ENCODE data around the gene FARS2.

FARS2 gene

DNA sequence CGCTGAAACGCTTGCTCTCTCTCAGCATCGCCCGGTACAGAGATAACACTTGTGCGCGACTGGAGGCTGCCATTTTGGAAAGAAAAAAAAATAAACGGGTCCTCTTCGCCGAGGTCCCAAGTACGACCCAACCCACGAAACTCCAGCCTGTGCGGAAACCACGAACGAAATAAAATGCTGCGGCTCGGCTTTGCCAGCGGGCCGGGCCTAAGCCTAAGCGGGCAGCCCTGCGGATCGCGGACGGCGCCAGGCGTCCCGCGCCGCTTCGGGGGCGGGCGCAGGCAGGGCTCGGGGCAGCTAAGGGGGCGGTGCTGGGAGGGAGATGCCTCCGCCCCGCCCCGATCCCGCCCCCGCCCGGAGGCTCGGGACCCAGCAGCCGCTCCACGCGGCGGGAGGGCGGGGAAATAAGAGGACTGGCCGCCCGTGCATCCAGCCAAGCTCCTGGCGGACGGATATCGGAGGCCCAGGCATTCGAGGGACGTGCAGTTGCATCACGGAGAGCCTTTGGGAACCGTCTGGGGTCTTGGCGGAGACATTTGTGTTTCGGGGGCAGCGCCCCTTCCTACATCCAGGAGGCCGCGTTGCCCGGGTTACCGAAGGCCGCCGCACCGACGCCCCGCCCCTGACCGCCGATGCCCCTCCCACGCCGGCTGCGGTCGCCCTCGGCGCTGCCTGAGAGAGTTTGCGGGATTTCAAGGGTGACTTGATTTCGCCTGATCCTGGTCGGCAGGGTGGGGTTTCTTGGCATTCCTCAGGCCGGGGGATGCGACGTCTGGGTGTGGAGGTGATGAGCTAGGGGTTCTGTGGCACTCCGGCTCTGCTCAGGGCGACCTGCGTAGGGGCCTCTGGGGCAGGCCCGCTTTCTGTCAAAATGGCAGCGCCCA lies at the start of gene FARS2, which contains the start of gene LYRM4:
TSS of gene FARS2 (plus strand) at position 853 of the 884 bp plus-strand sequence.
TSS of gene LYRM4 (minus strand) at position 290 of the 884 bp plus-strand sequence. CDS start at position 73, 217 bp downstream.
- Histone ChIP-seq H3K9ac (ENCODE audit: low read length) (peak within 1 kb of the TSS; percentile 94), H3K4me3 (ENCODE audit: low read length) (peak within 1 kb of the TSS; percentile 95), H3K4me1 (ENCODE audit: control insufficient read depth, low read depth, low read length) (no peaks in the 10 kb centered on the region), H3K27ac (ENCODE audit: low read length) (peak within 1 kb of the TSS; percentile 97), H3K36me3 (ENCODE audit: control insufficient read depth, low read depth, low read length) (peaks cover 4% of the 10 kb centered on the region), H3K9me3 (ENCODE audit: control insufficient read depth, low read depth, low read length) (no peaks in the 10 kb centered on the region), H3K27me3 (ENCODE audit: control insufficient read depth, insufficient read depth, low read length) (no peaks in the 10 kb centered on the region)

DNA sequence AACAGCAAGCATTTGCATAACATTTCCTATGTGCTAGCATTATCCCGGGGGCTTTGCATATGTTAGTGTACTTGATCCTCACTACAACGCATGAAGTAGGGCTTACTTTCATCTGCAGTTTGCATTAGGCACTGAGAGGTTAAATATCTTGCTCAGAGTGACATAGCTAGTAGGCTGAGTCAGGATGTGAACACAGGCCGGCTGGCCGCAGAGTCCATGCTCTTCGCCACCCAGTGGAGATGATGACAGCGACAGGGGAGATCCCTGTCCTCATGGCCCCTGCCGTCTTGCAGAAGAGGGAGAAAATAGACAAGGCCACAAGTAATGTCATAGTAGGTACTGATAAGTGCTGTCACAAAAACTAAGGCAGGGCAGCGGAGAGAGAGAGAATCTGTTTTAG lies 47.5 kb upstream of the FARS2 start:
- peaks cover 4% of the 10 kb centered on the region for H3K4me1 ChIP-seq (ENCODE audit: control insufficient read depth, low read depth, low read length)
- no peak overlapping the region for H3K4me3 ChIP-seq (ENCODE audit: low read length)
- no peak overlapping the region for H3K9ac ChIP-seq (ENCODE audit: low read length)
- H3K9me3 ChIP-seq (ENCODE audit: control insufficient read depth, low read depth, low read length) = no peaks in the 10 kb centered on the region
- H3K27ac ChIP-seq (ENCODE audit: low read length) = no peak overlapping the region
- H3K36me3 ChIP-seq (ENCODE audit: control insufficient read depth, low read depth, low read length) = peaks cover 11% of the 10 kb centered on the region
- no peaks in the 10 kb centered on the region for H3K27me3 ChIP-seq (ENCODE audit: control insufficient read depth, insufficient read depth, low read length)

DNA sequence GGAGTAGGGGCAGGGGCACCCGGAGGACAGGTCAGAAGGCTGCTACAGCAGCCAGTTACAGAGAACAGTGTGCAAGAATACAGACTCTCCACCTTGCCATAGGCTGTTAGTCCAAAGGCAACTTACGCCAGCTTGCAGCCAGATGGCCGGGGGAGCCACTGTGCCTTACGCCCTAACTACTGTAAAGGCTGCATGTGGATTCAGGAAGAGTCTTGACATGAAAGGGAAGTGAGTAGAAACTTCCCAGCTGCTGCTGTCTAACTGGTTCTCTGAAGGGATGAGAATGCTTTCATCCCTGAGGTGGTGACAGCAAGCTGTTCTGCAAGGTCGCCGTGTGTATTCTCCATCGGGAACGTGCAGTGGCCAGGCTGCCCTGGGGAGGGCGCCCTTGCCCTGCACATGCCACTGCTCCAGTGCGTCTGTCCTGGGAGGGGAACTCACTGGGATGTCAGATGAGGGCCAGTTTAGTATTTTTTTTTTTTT lies 46.7 kb upstream of the FARS2 start:
- H3K9ac ChIP-seq (ENCODE audit: low read length) = no peak overlapping the region
- no peak overlapping the region for H3K27ac ChIP-seq (ENCODE audit: low read length)
- peaks cover 4% of the 10 kb centered on the region for H3K4me1 ChIP-seq (ENCODE audit: control insufficient read depth, low read depth, low read length)
- no peaks in the 10 kb centered on the region for H3K9me3 ChIP-seq (ENCODE audit: control insufficient read depth, low read depth, low read length)
- H3K36me3 ChIP-seq (ENCODE audit: control insufficient read depth, low read depth, low read length) = peaks cover 11% of the 10 kb centered on the region
- H3K27me3 ChIP-seq (ENCODE audit: control insufficient read depth, insufficient read depth, low read length) = no peaks in the 10 kb centered on the region
- H3K4me3 ChIP-seq (ENCODE audit: low read length) = no peak overlapping the region

DNA sequence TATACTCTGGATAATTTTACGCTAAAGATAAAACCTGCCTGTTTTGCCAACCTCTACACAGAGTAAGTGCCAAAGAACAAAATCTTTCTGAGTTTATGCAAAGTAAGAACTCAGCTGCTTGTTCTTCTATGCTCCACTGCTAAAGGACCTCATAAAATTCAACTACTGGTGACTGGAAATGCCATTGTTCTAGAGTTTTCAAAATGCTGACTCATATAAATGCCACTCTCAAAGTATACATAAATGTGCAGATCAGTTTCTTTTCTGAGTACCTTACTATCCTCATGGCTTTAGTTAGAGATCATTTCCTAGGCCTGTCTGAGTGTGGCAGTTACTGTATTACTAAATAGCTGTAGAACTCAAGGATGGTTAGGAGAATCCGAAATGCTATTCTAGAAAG lies 46.2 kb upstream of the FARS2 start:
- Histone ChIP-seq H3K27me3 (ENCODE audit: control insufficient read depth, insufficient read depth, low read length) (no peaks in the 10 kb centered on the region), H3K4me3 (ENCODE audit: low read length) (no peak overlapping the region), H3K36me3 (ENCODE audit: control insufficient read depth, low read depth, low read length) (peaks cover 11% of the 10 kb centered on the region), H3K9me3 (ENCODE audit: control insufficient read depth, low read depth, low read length) (no peaks in the 10 kb centered on the region), H3K4me1 (ENCODE audit: control insufficient read depth, low read depth, low read length) (peaks cover 4% of the 10 kb centered on the region), H3K27ac (ENCODE audit: low read length) (no peak overlapping the region), H3K9ac (ENCODE audit: low read length) (no peak overlapping the region)

DNA sequence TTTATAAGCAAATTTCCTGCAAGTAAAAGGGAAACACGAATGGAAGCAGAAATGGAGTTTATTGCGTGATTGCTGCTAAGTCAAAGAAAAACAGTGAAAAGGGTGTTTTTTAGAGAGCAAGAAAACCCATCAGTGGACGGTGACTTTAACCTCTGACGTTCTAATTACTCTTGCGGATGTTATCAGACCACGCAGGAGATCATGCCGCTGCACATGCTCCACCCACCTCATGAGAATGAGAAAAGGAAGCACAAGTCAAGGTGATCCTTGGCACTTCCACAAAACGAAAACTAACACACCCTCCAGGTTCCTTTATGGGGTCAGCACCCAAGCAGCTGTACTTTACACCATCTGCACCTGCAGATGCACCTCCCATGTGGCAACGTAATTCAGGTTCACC lies 45.5 kb upstream of the FARS2 start:
- Histone ChIP-seq H3K27me3 (ENCODE audit: control insufficient read depth, insufficient read depth, low read length) (no peaks in the 10 kb centered on the region), H3K27ac (ENCODE audit: low read length) (no peak overlapping the region), H3K4me1 (ENCODE audit: control insufficient read depth, low read depth, low read length) (peaks cover 4% of the 10 kb centered on the region), H3K9ac (ENCODE audit: low read length) (no peak overlapping the region), H3K9me3 (ENCODE audit: control insufficient read depth, low read depth, low read length) (no peaks in the 10 kb centered on the region), H3K36me3 (ENCODE audit: control insufficient read depth, low read depth, low read length) (peaks cover 11% of the 10 kb centered on the region), H3K4me3 (ENCODE audit: low read length) (no peak overlapping the region)

DNA sequence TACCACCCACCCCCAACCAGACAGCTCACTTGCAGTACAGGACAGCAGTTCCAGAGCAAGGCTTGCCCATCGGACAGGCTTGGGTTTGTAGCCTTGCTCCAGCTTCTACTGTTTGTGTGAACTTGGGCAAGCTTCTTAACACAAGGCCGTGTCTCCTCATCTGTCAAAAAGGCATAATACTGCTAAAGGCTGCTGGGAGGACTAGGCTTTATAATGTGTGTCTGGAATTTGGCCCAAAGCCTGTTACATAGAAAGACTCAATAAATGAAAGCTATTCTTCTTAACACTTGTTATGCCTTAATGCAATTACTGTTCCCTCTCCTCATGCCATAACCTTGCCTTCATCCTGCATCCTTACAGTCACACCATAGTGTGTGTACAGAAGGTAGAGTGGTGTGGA lies 44.0 kb upstream of the FARS2 start:
- H3K27ac ChIP-seq (ENCODE audit: low read length) = no peak overlapping the region
- peaks cover 11% of the 10 kb centered on the region for H3K36me3 ChIP-seq (ENCODE audit: control insufficient read depth, low read depth, low read length)
- no peaks in the 10 kb centered on the region for H3K27me3 ChIP-seq (ENCODE audit: control insufficient read depth, insufficient read depth, low read length)
- H3K4me3 ChIP-seq (ENCODE audit: low read length) = no peak overlapping the region
- no peaks in the 10 kb centered on the region for H3K9me3 ChIP-seq (ENCODE audit: control insufficient read depth, low read depth, low read length)
- no peak overlapping the region for H3K9ac ChIP-seq (ENCODE audit: low read length)
- H3K4me1 ChIP-seq (ENCODE audit: control insufficient read depth, low read depth, low read length) = peaks cover 4% of the 10 kb centered on the region

DNA sequence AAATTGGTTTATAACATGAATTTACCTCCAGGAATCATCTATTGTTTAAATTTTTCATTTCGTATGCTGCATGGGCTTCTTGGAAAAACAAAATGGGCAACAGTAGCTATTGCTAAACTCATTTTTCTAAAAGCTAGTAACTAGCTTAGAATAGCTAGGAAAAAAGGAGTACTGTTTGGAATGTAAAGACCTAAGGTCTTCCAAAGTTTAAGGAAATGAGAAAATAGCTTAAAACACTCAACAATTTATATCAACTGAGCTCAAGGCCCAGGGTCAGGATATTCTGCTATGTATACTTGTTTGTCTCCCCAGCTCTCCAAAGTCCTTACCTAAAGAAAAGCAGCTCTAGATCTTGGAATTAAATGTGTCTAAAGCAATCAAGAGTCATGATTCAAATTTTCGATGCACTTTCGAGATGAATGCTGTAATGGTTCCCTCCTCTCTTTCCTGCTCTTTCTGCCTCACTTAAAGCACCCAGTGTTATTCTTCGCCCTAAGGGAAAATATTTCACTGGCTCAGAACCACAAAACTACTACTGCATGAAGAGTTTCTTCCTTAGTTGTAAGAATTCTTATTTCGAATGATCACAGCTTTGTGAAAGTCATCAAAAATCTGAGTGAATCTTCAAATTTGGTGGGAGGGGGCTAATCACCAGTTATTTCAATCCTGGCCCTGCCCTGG lies 42.2 kb upstream of the FARS2 start:
- H3K4me1 ChIP-seq (ENCODE audit: control insufficient read depth, low read depth, low read length) = peaks cover 4% of the 10 kb centered on the region
- no peak overlapping the region for H3K9ac ChIP-seq (ENCODE audit: low read length)
- no peaks in the 10 kb centered on the region for H3K9me3 ChIP-seq (ENCODE audit: control insufficient read depth, low read depth, low read length)
- H3K4me3 ChIP-seq (ENCODE audit: low read length) = no peak overlapping the region
- no peak overlapping the region for H3K27ac ChIP-seq (ENCODE audit: low read length)
- no peaks in the 10 kb centered on the region for H3K36me3 ChIP-seq (ENCODE audit: control insufficient read depth, low read depth, low read length)
- no peaks in the 10 kb centered on the region for H3K27me3 ChIP-seq (ENCODE audit: control insufficient read depth, insufficient read depth, low read length)

DNA sequence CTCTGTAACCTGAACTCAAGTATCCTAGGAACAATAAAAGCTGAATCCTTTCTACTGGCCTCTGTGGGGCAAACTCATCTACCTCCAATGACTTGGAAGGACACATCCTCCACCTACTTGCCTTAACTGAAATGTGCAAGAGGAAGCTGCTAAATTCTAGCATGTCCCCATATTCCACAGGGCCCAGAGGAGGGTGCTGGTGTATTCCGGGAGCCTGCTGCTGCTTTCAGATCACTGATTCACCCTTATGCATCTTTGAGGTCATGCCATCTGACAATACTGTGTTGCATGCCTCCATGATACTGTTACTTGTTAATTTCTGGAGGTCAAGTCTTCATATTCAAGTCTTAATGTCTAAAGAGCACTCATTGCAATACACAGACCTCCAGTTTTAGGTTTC lies 40.9 kb upstream of the FARS2 start:
- H3K9ac ChIP-seq (ENCODE audit: low read length) = no peak overlapping the region
- peaks cover 4% of the 10 kb centered on the region for H3K4me1 ChIP-seq (ENCODE audit: control insufficient read depth, low read depth, low read length)
- H3K9me3 ChIP-seq (ENCODE audit: control insufficient read depth, low read depth, low read length) = no peaks in the 10 kb centered on the region
- no peaks in the 10 kb centered on the region for H3K36me3 ChIP-seq (ENCODE audit: control insufficient read depth, low read depth, low read length)
- H3K27me3 ChIP-seq (ENCODE audit: control insufficient read depth, insufficient read depth, low read length) = no peaks in the 10 kb centered on the region
- H3K4me3 ChIP-seq (ENCODE audit: low read length) = no peak overlapping the region
- H3K27ac ChIP-seq (ENCODE audit: low read length) = no peak overlapping the region

DNA sequence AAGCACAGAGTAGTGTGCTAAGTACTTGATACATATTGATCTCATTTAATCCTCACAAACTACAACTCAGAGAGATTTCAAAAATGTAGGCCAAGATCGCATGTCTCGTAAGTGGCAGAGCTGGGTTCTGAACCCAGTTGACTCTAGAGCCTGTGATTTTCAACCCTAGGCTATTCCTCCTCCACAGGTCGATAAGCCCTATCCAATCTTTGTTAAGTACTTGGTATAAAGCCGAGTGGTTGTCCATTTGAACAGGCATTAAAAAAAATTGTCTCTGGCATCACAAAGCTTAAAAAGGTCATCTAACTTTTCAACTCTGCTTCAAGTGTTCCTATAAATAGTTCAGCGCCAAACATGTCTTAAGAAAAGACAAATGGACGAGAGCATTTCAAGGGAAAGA lies 38.0 kb upstream of the FARS2 start:
- H3K36me3 ChIP-seq (ENCODE audit: control insufficient read depth, low read depth, low read length) = no peaks in the 10 kb centered on the region
- no peak overlapping the region for H3K4me3 ChIP-seq (ENCODE audit: low read length)
- no peak overlapping the region for H3K9ac ChIP-seq (ENCODE audit: low read length)
- no peak overlapping the region for H3K27ac ChIP-seq (ENCODE audit: low read length)
- H3K4me1 ChIP-seq (ENCODE audit: control insufficient read depth, low read depth, low read length) = peaks cover 4% of the 10 kb centered on the region
- H3K27me3 ChIP-seq (ENCODE audit: control insufficient read depth, insufficient read depth, low read length) = no peaks in the 10 kb centered on the region
- no peaks in the 10 kb centered on the region for H3K9me3 ChIP-seq (ENCODE audit: control insufficient read depth, low read depth, low read length)

DNA sequence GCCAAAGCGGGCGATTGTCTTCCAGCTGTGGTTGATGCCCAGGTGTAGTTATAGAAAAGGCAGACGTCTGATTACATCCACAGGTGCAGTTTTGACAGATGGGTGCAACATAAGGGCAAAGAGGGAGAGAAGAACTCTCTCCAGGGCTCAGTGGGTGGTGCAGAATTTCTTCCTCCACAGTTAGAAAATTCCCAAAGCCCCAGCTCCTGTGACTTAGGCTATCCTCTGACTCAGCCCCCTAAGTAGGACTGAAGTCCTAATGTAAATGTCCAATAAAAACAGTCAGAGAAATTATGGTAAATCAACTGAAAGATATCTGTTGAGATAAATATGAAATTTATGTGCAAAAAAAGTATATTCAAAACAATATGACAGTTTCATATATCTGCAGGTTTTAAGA lies 32.0 kb upstream of the FARS2 start:
- Histone ChIP-seq H3K4me3 (ENCODE audit: low read length) (no peak overlapping the region), H3K27ac (ENCODE audit: low read length) (no peak overlapping the region), H3K27me3 (ENCODE audit: control insufficient read depth, insufficient read depth, low read length) (no peaks in the 10 kb centered on the region), H3K36me3 (ENCODE audit: control insufficient read depth, low read depth, low read length) (no peaks in the 10 kb centered on the region), H3K9ac (ENCODE audit: low read length) (no peak overlapping the region), H3K4me1 (ENCODE audit: control insufficient read depth, low read depth, low read length) (peaks cover 9% of the 10 kb centered on the region), H3K9me3 (ENCODE audit: control insufficient read depth, low read depth, low read length) (no peaks in the 10 kb centered on the region)

DNA sequence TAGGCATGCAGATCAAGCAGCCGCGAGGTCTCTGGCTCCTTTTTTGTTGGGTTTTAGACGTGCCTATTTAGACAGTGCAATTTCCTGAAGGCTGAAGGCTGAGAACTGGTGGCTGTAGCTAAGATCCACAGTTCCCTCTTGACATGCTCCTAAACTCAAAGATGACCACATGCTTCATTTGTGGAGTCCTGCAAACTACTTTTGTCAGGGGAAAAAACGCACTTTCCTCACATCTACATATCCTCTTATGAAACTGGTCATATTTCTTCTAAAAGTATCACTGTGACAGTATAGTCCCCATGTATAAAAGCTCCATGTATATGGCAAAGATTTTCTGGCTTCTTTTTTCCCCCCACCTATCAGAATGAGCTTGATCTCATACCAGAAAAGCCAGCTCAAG lies 31.2 kb upstream of the FARS2 start:
- Histone ChIP-seq H3K27ac (ENCODE audit: low read length) (no peak overlapping the region), H3K27me3 (ENCODE audit: control insufficient read depth, insufficient read depth, low read length) (no peaks in the 10 kb centered on the region), H3K36me3 (ENCODE audit: control insufficient read depth, low read depth, low read length) (no peaks in the 10 kb centered on the region), H3K4me3 (ENCODE audit: low read length) (no peak overlapping the region), H3K9me3 (ENCODE audit: control insufficient read depth, low read depth, low read length) (no peaks in the 10 kb centered on the region), H3K4me1 (ENCODE audit: control insufficient read depth, low read depth, low read length) (peaks cover 9% of the 10 kb centered on the region), H3K9ac (ENCODE audit: low read length) (no peak overlapping the region)
